Effector memory CD4-positive, alpha-beta T cell (primary cell): ENCODE results near the gene JAK3.
"Not testable (repeated sequence)": the region's sequence is repeated elsewhere in the genome, so short reads cannot be mapped to it uniquely, and the experiment has no call there.

Source experiments
- DNase-seq, 3 donors: peaks; one replicate each; pipeline ENCODE4 v3.0.0-alpha.2; 2020
- H3K27ac ChIP-seq: 2 replicates; pipeline ENCODE4 v1.7.0; 2013; ENCODE audit warnings: mild to moderate bottlenecking, low read length, moderate library complexity; ENCODE audit not compliant: insufficient read depth, poor library complexity, severe bottlenecking
- H3K27me3 ChIP-seq: replicated peaks from 2 replicates; pipeline ENCODE4 v1.7.0; 2013; ENCODE audit warnings: mild to moderate bottlenecking, low read length; ENCODE audit not compliant: insufficient read depth, control insufficient read depth, poor library complexity, severe bottlenecking
- H3K36me3 ChIP-seq: 2 replicates; pipeline ENCODE4 v1.7.0; 2013; ENCODE audit warnings: mild to moderate bottlenecking, low read length, moderate library complexity; ENCODE audit not compliant: control insufficient read depth, insufficient read depth
- H3K4me1 ChIP-seq: 2 replicates; pipeline ENCODE4 v1.7.0; 2013; ENCODE audit warnings: low read length, mild to moderate bottlenecking; ENCODE audit not compliant: control insufficient read depth, insufficient read depth, poor library complexity, severe bottlenecking
- H3K4me3 ChIP-seq: 2 replicates; pipeline ENCODE4 v1.7.0; 2013; ENCODE audit warnings: low read length, low read depth, mild to moderate bottlenecking; ENCODE audit not compliant: insufficient read depth, poor library complexity, severe bottlenecking
- H3K9me3 ChIP-seq: 2 replicates; pipeline ENCODE4 v1.7.0; 2013; ENCODE audit warnings: mild to moderate bottlenecking, low read length, moderate library complexity; ENCODE audit not compliant: control insufficient read depth

The JAK3 gene

GRCh38 chr19:17803264-17803896, 44.4 kb downstream of the JAK3 start:
- H3K27me3 ChIP-seq = no peaks in the 10 kb centered on the region
- DNase-seq = no peak
- H3K36me3 ChIP-seq = no peaks in the 10 kb centered on the region
- H3K4me1 ChIP-seq = peaks cover 15% of the 10 kb centered on the region
- no peak overlapping the region for H3K4me3 ChIP-seq
- H3K27ac ChIP-seq = no peak overlapping the region
- no peaks in the 10 kb centered on the region for H3K9me3 ChIP-seq

- no peaks in the 10 kb centered on the region for H3K36me3 ChIP-seq
- no peaks in the 10 kb centered on the region for H3K27me3 ChIP-seq
- no peaks in the 10 kb centered on the region for H3K9me3 ChIP-seq
- peaks cover 15% of the 10 kb centered on the region for H3K4me1 ChIP-seq
- H3K4me3 ChIP-seq = no peak overlapping the region
- no peak for DNase-seq
- no peak overlapping the region for H3K27ac ChIP-seq
Observed at GRCh38 chr19:17802137-17802858, 45.5 kb downstream of the JAK3 start.

- H3K4me1 ChIP-seq = peaks cover 36% of the 10 kb centered on the region
Observed at GRCh38 chr19:17798599-17798998, 49.2 kb downstream of the JAK3 start.

GRCh38 chr19:17797424-17798201, 50.2 kb downstream of the JAK3 start:
- no peak overlapping the region for H3K27ac ChIP-seq

More at GRCh38 chr19:17798599-17798998, 49.2 kb downstream of the JAK3 start:
- not testable (repeated sequence) for H3K27ac ChIP-seq, DNase-seq, H3K4me3 ChIP-seq, H3K36me3 ChIP-seq, H3K9me3 ChIP-seq, H3K27me3 ChIP-seq

GRCh38 chr19:17796838-17797423, 50.9 kb downstream of the JAK3 start:
- no peak for DNase-seq
- H3K36me3 ChIP-seq = no peaks in the 10 kb centered on the region
- no peak overlapping the region for H3K4me3 ChIP-seq
- H3K4me1 ChIP-seq = peaks cover 21% of the 10 kb centered on the region
- H3K9me3 ChIP-seq = no peaks in the 10 kb centered on the region
- H3K27ac ChIP-seq = no peak overlapping the region
- no peaks in the 10 kb centered on the region for H3K27me3 ChIP-seq

More at GRCh38 chr19:17797424-17798201, 50.2 kb downstream of the JAK3 start:
- Histone ChIP-seq H3K9me3 (no peaks in the 10 kb centered on the region), H3K4me1 (peaks cover 27% of the 10 kb centered on the region), H3K4me3 (no peak overlapping the region), H3K36me3 (no peaks in the 10 kb centered on the region), H3K27me3 (no peaks in the 10 kb centered on the region)
- DNase-seq = no peak

GRCh38 chr19:17796013-17796837, 51.6 kb downstream of the JAK3 start:
- Histone ChIP-seq H3K9me3 (no peaks in the 10 kb centered on the region), H3K36me3 (no peaks in the 10 kb centered on the region), H3K27me3 (no peaks in the 10 kb centered on the region), H3K4me3 (no peak overlapping the region), H3K27ac (no peak overlapping the region), H3K4me1 (peaks cover 28% of the 10 kb centered on the region)
- no peak for DNase-seq

GRCh38 chr19:17795495-17795856, 52.3 kb downstream of the JAK3 start:
- Histone ChIP-seq H3K4me1 (peaks cover 29% of the 10 kb centered on the region), H3K27ac (no peak overlapping the region), H3K36me3 (no peaks in the 10 kb centered on the region), H3K27me3 (no peaks in the 10 kb centered on the region), H3K9me3 (no peaks in the 10 kb centered on the region), H3K4me3 (peak overlapping the region; percentile 48)
- DNase-seq = no peak

GRCh38 chr19:17794731-17795494, 52.9 kb downstream of the JAK3 start, which contains the start of gene B3GNT3:
TSS of gene B3GNT3 (plus strand) at chr19:17795138. CDS start at chr19:17807808, 12,670 bp downstream.
- peak in 1 of 3 donors; percentile 41 for DNase-seq
- no peaks in the 10 kb centered on the region for H3K9me3 ChIP-seq
- no peaks in the 10 kb centered on the region for H3K36me3 ChIP-seq
- no peaks in the 10 kb centered on the region for H3K27me3 ChIP-seq
- peak within 1 kb of the TSS; percentile 48 for H3K4me3 ChIP-seq
- H3K4me1 ChIP-seq = peaks cover 29% of the 10 kb centered on the region
- H3K27ac ChIP-seq = no peak within 1 kb of the TSS

- no peak for DNase-seq
- Histone ChIP-seq H3K4me1 (peaks cover 29% of the 10 kb centered on the region), H3K27ac (no peak overlapping the region), H3K27me3 (no peaks in the 10 kb centered on the region), H3K36me3 (no peaks in the 10 kb centered on the region), H3K4me3 (no peak overlapping the region), H3K9me3 (no peaks in the 10 kb centered on the region)
Observed at GRCh38 chr19:17794412-17794730, 53.4 kb downstream of the JAK3 start.
